Gastroesophageal sphincter (tissue), 3 donors: ENCODE data around the gene POU2AF3.

Source experiments
- POLR2A ChIP-seq, 2 donors: fragments of 450-650 bp; IDR thresholded peaks; one replicate each; pipeline ENCODE4 v1.6.1; 2017; ENCODE audit warnings: antibody characterized with exemption in 2 of 2, mild to moderate bottlenecking in 2 of 2, moderate library complexity in 1 of 2
- TF ChIP-seq, protein P1 (sequence below), 4 experiments: fragments of 200-600 bp in 2 of 4; fragments of 450-650 bp in 2 of 4; sonication (generic) in 1 of 4; IDR thresholded peaks; one replicate each; pipeline ENCODE4 v1.5.1; 2017 to 2019; ENCODE audit warnings: antibody characterized with exemption in 4 of 4, mild to moderate bottlenecking in 2 of 4, moderate library complexity in 2 of 4

DNA sequence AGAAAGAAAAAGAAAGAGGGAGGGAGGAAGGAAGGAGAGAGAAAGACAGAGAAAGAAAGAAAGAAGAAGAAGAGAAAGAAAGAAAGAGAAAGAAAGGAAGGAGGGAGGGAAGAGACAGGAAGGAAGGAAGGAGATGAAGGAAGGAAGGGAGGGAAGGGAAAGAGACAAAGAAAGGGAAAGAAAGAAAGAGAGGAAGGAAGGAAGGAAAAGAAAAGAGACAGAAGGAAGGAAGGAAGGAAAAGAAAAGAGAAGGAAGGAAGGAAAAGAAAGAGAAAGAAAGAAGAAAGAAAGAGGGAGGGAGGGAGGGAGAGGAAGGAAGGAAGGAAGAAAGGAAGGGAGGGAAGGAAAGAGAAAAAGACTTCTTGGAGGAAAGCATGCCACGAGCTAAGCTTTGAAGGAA lies 33.7 kb upstream of the POU2AF3 start:
- TF ChIP-seq POLR2A (IDR thresholded peaks at IDR 0.05): no peak
- TF ChIP-seq, protein P1, sequence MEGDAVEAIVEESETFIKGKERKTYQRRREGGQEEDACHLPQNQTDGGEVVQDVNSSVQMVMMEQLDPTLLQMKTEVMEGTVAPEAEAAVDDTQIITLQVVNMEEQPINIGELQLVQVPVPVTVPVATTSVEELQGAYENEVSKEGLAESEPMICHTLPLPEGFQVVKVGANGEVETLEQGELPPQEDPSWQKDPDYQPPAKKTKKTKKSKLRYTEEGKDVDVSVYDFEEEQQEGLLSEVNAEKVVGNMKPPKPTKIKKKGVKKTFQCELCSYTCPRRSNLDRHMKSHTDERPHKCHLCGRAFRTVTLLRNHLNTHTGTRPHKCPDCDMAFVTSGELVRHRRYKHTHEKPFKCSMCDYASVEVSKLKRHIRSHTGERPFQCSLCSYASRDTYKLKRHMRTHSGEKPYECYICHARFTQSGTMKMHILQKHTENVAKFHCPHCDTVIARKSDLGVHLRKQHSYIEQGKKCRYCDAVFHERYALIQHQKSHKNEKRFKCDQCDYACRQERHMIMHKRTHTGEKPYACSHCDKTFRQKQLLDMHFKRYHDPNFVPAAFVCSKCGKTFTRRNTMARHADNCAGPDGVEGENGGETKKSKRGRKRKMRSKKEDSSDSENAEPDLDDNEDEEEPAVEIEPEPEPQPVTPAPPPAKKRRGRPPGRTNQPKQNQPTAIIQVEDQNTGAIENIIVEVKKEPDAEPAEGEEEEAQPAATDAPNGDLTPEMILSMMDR (IDR thresholded peaks at IDR 0.05): no peak
